Mucosa of descending colon (tissue), 3 donors: ENCODE measurements around the gene PTGR1. TPM values are rescaled to one million over a fixed set of nuclear protein-coding genes. Genes with fewer than 3 reads are reported as not detected.
"Not testable (repeated sequence)": the region's sequence is repeated elsewhere in the genome, so short reads cannot be mapped to it uniquely, and the experiment has no call there.

Experiments used
- ATAC-seq: fragments of 200-7000 bp; cut with Tn5 transposase; one replicate; pipeline ENCODE4 v1.9.1; 2020; ENCODE audit warnings: mild to moderate bottlenecking, moderate library complexity
- DNase-seq, 3 donors: peaks; one replicate each; pipeline ENCODE4 v3.0.0-alpha.2; 2020
- H3K36me3 ChIP-seq: fragments of 200-600 bp; one replicate; pipeline ENCODE4 v1.8.0; 2021; ENCODE audit warnings: low read depth, mild to moderate bottlenecking
- H3K4me1 ChIP-seq: fragments of 200-600 bp; one replicate; pipeline ENCODE4 v1.8.0; 2021; ENCODE audit warnings: low read depth, mild to moderate bottlenecking
- H3K4me3 ChIP-seq: fragments of 200-600 bp; one replicate; pipeline ENCODE4 v1.8.0; 2021; ENCODE audit warnings: mild to moderate bottlenecking
- H3K9me3 ChIP-seq: fragments of 200-600 bp; one replicate; pipeline ENCODE4 v1.8.0; 2021; ENCODE audit warnings: mild to moderate bottlenecking
- CTCF ChIP-seq: fragments of 200-600 bp; IDR thresholded peaks from one replicate; pipeline ENCODE4 v1.8.0; 2022; ENCODE audit warnings: antibody characterized with exemption, mild to moderate bottlenecking
- intact Hi-C, 2 donors: fragments of 100-400 bp; cut with DNase I in 1 of 2; cut with micrococcal nuclease in 1 of 2; formaldehyde crosslinking; loops; one replicate each; pipeline versions ENCODE4 v1.11.0 to v1.11.1; 2022; cut with DNase I, micrococcal nuclease
- total RNA-seq, 3 donors: library from RNA; stranded (reverse); fragmentation: NEBNext Ultra II Directional in 2 of 3; extraction: Animal tissue kit (Norgen Biotek cat#: 25700) in 2 of 3; gene quantifications; one replicate each; pipeline versions ENCODE4 v1.2.1 to v1.2.4, GENCODE V29; 2021 to 2023
- donor health status: DM: no; HTN: no; CAD: no; lungs with moderate emphysema.
- donor health status: DM: no; HTN: no; CAD: no.
- donor health status: DM: no; HTN: yes; CAD: no.

Gene PTGR1
- total RNA-seq, 3 donors from 2014 or later, result 41.5 to 83.7 (median 48.7) TPM

GRCh38 chr9:111586378-111586777, 13.1 kb downstream of the PTGR1 start:
- Histone ChIP-seq H3K4me3 (no peak overlapping the region), H3K9me3 (no peaks in the 10 kb centered on the region), H3K36me3 (no peaks in the 10 kb centered on the region), H3K4me1 (no peaks in the 10 kb centered on the region)
- ATAC-seq, result no peak
- intact Hi-C loops, result no loop called here
- no peak for TF ChIP-seq CTCF
- DNase-seq, result no peak

- ATAC-seq, result no peak
- H3K4me1 ChIP-seq, result no peaks in the 10 kb centered on the region
- H3K9me3 ChIP-seq, result no peaks in the 10 kb centered on the region
- intact Hi-C loops, result no loop called here
- DNase-seq, result no peak
- H3K4me3 ChIP-seq, result no peak overlapping the region
- no peaks in the 10 kb centered on the region for H3K36me3 ChIP-seq
- TF ChIP-seq CTCF, result no peak
These were observed 16.6 kb downstream of the PTGR1 start for GRCh38 chr9:111582888-111583287.

GRCh38 chr9:111572950-111573604, 26.4 kb downstream of the PTGR1 start:
- no peak for TF ChIP-seq CTCF
- Histone ChIP-seq H3K9me3 (peaks cover 14% of the 10 kb centered on the region), H3K36me3 (peaks cover 14% of the 10 kb centered on the region), H3K4me3 (no peak overlapping the region), H3K4me1 (no peaks in the 10 kb centered on the region)
- ATAC-seq (no peak), DNase-seq (no peak)
- intact Hi-C loops, result no loop called here

GRCh38 chr9:111568127-111568526, 31.3 kb downstream of the PTGR1 start:
- intact Hi-C loops, result not testable (repeated sequence)

GRCh38 chr9:111566234-111566633, 33.2 kb downstream of the PTGR1 start:
- ATAC-seq, result no peak
- H3K9me3 ChIP-seq, result peaks cover 16% of the 10 kb centered on the region
- intact Hi-C loops, result no loop called here
- no peak for DNase-seq
- H3K36me3 ChIP-seq, result peaks cover 14% of the 10 kb centered on the region
- no peak for TF ChIP-seq CTCF
- H3K4me3 ChIP-seq, result no peak overlapping the region
- H3K4me1 ChIP-seq, result no peaks in the 10 kb centered on the region

More at GRCh38 chr9:111568127-111568526, 31.3 kb downstream of the PTGR1 start:
- Histone ChIP-seq H3K9me3 (peaks cover 16% of the 10 kb centered on the region), H3K36me3 (peaks cover 14% of the 10 kb centered on the region)
- H3K4me3 ChIP-seq, H3K4me1 ChIP-seq, ATAC-seq, DNase-seq: not testable (repeated sequence)

- no peak for DNase-seq
- TF ChIP-seq CTCF, result no peak
- Histone ChIP-seq H3K9me3 (peaks cover 8% of the 10 kb centered on the region), H3K4me1 (no peaks in the 10 kb centered on the region), H3K36me3 (no peaks in the 10 kb centered on the region), H3K4me3 (no peak overlapping the region)
- intact Hi-C loops, result no loop called here
- no peak for ATAC-seq
These were observed 38.2 kb downstream of the PTGR1 start for GRCh38 chr9:111561165-111561719.
